ENCODE measurements around the gene CBY1.
"Not testable (repeated sequence)": the region's sequence is repeated elsewhere in the genome, so short reads cannot be mapped to it uniquely, and the experiment has no call there.

CBY1 gene

DNA sequence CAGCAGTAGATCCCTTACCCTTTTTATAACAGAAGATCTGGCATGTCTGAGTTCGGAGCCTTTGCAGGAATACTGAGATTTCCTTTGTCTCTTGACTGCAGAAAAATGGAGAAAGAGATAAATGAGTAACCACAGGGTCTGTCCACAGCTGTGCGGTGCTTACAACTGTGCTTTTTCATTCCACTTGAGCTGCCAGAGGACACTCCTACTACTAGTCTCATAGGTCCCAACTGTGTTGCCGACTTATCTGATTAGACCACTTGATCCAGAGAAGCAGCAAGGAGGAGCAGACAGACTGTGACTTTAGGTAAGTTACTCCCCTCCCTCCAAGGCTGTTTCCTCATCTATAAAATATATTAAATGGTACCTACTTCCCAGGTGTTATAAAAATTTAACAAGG is 17.7 kb upstream of the CBY1 start:
- no peaks in the 10 kb centered on the region for H3K4me1 Mint-ChIP-seq
- TF ChIP-seq, protein P1, sequence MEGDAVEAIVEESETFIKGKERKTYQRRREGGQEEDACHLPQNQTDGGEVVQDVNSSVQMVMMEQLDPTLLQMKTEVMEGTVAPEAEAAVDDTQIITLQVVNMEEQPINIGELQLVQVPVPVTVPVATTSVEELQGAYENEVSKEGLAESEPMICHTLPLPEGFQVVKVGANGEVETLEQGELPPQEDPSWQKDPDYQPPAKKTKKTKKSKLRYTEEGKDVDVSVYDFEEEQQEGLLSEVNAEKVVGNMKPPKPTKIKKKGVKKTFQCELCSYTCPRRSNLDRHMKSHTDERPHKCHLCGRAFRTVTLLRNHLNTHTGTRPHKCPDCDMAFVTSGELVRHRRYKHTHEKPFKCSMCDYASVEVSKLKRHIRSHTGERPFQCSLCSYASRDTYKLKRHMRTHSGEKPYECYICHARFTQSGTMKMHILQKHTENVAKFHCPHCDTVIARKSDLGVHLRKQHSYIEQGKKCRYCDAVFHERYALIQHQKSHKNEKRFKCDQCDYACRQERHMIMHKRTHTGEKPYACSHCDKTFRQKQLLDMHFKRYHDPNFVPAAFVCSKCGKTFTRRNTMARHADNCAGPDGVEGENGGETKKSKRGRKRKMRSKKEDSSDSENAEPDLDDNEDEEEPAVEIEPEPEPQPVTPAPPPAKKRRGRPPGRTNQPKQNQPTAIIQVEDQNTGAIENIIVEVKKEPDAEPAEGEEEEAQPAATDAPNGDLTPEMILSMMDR (IDR thresholded peaks at IDR 0.05): no peak
- DNase-seq: no peak
- H3K27me3 Mint-ChIP-seq (ENCODE audit: low read depth, poor library complexity): no peaks in the 10 kb centered on the region
- peak overlapping the region; percentile 57 for H3K27ac Mint-ChIP-seq
- H3K4me3 Mint-ChIP-seq: no peak overlapping the region
- H3K9me3 Mint-ChIP-seq: no peaks in the 10 kb centered on the region
- H3K36me3 Mint-ChIP-seq (ENCODE audit: low read depth): peaks cover 51% of the 10 kb centered on the region

DNA sequence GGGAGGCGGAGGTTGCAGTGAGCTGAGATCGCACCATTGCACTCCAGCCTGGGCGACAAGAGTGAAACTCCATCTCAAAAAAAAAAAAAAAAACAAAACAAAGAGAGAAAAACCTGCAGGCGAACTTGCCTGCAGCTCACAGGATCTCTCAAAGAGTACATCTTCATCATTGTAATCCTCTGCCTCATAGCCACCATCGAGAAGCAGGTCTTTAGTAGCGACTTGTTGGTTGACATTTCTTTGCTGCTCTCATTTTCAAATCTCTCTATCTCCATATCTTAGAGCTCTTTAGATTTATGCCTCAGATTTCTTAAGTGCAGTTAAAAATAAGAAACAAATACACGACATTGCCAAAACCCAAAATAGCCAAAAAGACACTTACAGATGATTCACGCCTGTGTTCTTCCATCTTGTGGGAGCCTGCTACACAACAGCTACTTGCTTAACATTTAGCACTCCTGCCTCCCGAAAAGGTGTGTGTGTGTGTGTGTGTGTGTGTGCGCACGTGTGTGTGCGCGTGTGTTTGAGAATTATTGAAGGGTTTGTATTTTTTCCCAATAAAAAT is 14.9 kb upstream of the CBY1 start:
- Mint-ChIP-seq H3K4me1 (no peaks in the 10 kb centered on the region), H3K27me3 (ENCODE audit: low read depth, poor library complexity) (no peaks in the 10 kb centered on the region), H3K36me3 (ENCODE audit: low read depth) (peaks cover 57% of the 10 kb centered on the region), H3K9me3 (no peaks in the 10 kb centered on the region), H3K27ac (no peak overlapping the region), H3K4me3 (no peak overlapping the region)
- TF ChIP-seq, protein P1 (IDR thresholded peaks at IDR 0.05): no peak
- DNase-seq: no peak

DNA sequence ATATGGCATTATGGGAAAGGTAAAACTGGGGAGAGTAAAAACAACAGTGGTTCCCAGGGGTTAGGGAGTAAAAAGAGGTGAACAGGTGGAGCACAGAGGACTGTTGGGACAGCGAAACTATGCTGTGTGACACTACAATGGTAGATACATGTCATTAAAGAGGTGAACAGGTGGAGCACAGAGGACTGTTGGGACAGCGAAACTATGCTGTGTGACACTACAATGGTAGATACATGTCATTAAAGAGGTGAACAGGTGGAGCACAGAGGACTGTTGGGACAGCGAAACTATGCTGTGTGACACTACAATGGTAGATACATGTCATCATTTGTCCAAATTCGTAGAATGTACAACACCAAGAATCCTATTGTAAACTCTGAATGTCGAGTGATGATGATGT is 12.2 kb upstream of the CBY1 start:
- not testable (repeated sequence) for H3K4me1 Mint-ChIP-seq; DNase-seq; H3K9me3 Mint-ChIP-seq; H3K27me3 Mint-ChIP-seq (ENCODE audit: low read depth, poor library complexity); H3K27ac Mint-ChIP-seq; H3K4me3 Mint-ChIP-seq
- H3K36me3 Mint-ChIP-seq (ENCODE audit: low read depth): peaks cover 73% of the 10 kb centered on the region

DNA sequence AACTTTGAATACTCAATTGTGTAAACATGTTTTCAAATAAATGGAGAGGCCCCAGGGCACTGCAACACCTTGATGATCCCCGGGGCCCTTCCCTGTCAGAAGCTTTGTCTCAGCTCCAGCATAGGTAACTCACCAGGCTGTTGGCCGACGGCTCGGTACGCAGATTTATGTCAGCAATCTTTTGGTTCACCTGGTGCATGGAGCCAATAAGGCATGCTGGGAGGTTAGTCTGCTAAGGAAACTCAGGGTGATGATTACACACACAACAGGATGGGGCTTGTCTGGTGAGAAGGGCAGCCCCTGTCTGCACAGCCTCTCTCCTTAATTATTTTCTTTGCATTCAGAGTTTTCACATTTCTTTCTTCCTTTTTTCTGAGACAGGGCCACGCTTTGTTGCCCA is 11.0 kb upstream of the CBY1 start:
- Mint-ChIP-seq H3K9me3 (no peaks in the 10 kb centered on the region), H3K27ac (no peak overlapping the region), H3K4me1 (no peaks in the 10 kb centered on the region), H3K36me3 (ENCODE audit: low read depth) (peaks cover 71% of the 10 kb centered on the region), H3K27me3 (ENCODE audit: low read depth, poor library complexity) (no peaks in the 10 kb centered on the region), H3K4me3 (no peak overlapping the region)
- TF ChIP-seq, protein P1 (IDR thresholded peaks at IDR 0.05): no peak
- DNase-seq: no peak

DNA sequence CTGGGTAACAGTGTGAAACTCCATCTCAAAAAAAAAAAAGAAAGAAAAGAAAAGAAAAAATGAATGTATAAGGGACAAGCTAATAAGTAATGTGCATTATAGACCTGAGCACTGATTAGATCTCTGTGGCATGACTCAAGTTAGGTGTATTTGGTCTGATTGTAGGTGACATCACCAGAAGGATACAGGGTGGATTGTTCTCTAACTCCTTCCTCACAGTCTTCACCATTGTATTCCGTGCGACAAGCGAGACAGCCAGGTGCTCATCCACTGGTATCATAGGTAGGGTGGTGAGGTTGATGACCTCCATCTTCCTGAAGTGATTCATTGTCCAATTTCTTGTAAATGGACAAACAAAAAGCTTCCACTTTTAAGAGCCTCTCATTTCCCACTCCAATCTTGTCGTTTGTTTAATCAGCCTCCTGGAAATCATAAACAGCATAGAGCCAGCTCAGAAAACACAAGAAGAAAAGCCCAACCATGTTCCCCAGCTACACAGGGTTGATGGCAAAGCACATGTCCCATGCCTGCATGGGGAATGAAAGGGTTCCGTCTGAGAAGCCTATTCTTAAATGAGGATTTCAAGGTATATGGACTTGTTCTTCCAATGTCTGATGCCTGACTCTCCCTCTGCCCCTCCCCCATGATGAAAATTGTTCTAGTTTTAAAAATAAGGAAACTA is 6.5 kb upstream of the CBY1 start:
- Mint-ChIP-seq H3K4me1 (peaks cover 5% of the 10 kb centered on the region), H3K36me3 (ENCODE audit: low read depth) (peaks cover 54% of the 10 kb centered on the region), H3K9me3 (peaks cover 6% of the 10 kb centered on the region), H3K4me3 (no peak overlapping the region), H3K27ac (no peak overlapping the region), H3K27me3 (ENCODE audit: low read depth, poor library complexity) (no peaks in the 10 kb centered on the region)
- TF ChIP-seq, protein P1 (IDR thresholded peaks at IDR 0.05): no peak
- DNase-seq: no peak

DNA sequence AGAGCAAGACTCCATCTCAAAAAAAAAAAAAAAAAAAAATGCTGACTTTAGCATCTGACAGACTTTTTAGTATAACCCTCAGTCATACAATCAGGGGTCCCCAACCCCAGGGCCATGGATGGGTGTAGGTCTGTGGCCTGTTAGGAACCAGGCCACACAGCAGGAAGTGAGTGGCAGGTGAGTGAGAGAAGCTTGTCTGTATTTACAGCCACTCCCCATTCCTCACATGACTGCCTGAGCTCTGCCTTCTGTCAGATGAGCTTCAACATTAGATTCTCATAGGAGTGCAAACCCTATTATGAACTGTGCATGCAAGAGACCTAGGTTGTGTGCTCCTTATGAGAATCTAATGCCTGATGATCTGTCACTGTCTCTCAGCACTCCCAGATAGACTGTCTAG is 3.6 kb upstream of the CBY1 start:
- peaks cover 34% of the 10 kb centered on the region for H3K36me3 Mint-ChIP-seq (ENCODE audit: low read depth)
- H3K27ac Mint-ChIP-seq: no peak overlapping the region
- peaks cover 6% of the 10 kb centered on the region for H3K9me3 Mint-ChIP-seq
- no peak for DNase-seq
- TF ChIP-seq, protein P1 (IDR thresholded peaks at IDR 0.05): no peak
- no peak overlapping the region for H3K4me3 Mint-ChIP-seq
- H3K27me3 Mint-ChIP-seq (ENCODE audit: low read depth, poor library complexity): no peaks in the 10 kb centered on the region
- H3K4me1 Mint-ChIP-seq: peaks cover 20% of the 10 kb centered on the region
